ENCODE results near the gene RAB10. TPM values are rescaled to one million over a fixed set of nuclear protein-coding genes. Genes with fewer than 3 reads are reported as not detected.
A peak's percentile ranks its signal among the peaks of the same experiment; 100 is the strongest.

Gene RAB10
- total and polyA plus RNA-seq, 3 donors from 2014 or later = 74.8 to 112 (median 96.8) TPM

GRCh38 chr2:26172871-26173775 lies 139.2 kb downstream of the RAB10 start, which contains the start of gene GAREM2:
GAREM2 (plus strand) TSS chr2:26173088; CDS start chr2:26173221, 133 bp downstream.
- no peak for DNase-seq
- WGBS, 2 donors = 0 to 3% methylated on average over 13 to 59 of the region's 102 CpGs
- intact Hi-C loops (cut with DNase I; ENCODE audit: low total_unique reads) = no loop called here
- no peak for TF ChIP-seq POLR2A (IDR thresholded peaks at IDR 0.05)
- TF ChIP-seq, protein P1, sequence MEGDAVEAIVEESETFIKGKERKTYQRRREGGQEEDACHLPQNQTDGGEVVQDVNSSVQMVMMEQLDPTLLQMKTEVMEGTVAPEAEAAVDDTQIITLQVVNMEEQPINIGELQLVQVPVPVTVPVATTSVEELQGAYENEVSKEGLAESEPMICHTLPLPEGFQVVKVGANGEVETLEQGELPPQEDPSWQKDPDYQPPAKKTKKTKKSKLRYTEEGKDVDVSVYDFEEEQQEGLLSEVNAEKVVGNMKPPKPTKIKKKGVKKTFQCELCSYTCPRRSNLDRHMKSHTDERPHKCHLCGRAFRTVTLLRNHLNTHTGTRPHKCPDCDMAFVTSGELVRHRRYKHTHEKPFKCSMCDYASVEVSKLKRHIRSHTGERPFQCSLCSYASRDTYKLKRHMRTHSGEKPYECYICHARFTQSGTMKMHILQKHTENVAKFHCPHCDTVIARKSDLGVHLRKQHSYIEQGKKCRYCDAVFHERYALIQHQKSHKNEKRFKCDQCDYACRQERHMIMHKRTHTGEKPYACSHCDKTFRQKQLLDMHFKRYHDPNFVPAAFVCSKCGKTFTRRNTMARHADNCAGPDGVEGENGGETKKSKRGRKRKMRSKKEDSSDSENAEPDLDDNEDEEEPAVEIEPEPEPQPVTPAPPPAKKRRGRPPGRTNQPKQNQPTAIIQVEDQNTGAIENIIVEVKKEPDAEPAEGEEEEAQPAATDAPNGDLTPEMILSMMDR (IDR thresholded peaks at IDR 0.05) = no peak
- no peaks in the 10 kb centered on the region for H3K36me3 ChIP-seq (ENCODE audit: low read depth, missing control alignments)
- peaks cover 3% of the 10 kb centered on the region for H3K4me1 ChIP-seq
- H3K27ac ChIP-seq = no peak within 1 kb of the TSS
- H3K27me3 ChIP-seq = no peaks in the 10 kb centered on the region
- no peaks in the 10 kb centered on the region for H3K9me3 ChIP-seq
- peak within 1 kb of the TSS; percentile 37 to 52 for H3K4me3 ChIP-seq

DNA sequence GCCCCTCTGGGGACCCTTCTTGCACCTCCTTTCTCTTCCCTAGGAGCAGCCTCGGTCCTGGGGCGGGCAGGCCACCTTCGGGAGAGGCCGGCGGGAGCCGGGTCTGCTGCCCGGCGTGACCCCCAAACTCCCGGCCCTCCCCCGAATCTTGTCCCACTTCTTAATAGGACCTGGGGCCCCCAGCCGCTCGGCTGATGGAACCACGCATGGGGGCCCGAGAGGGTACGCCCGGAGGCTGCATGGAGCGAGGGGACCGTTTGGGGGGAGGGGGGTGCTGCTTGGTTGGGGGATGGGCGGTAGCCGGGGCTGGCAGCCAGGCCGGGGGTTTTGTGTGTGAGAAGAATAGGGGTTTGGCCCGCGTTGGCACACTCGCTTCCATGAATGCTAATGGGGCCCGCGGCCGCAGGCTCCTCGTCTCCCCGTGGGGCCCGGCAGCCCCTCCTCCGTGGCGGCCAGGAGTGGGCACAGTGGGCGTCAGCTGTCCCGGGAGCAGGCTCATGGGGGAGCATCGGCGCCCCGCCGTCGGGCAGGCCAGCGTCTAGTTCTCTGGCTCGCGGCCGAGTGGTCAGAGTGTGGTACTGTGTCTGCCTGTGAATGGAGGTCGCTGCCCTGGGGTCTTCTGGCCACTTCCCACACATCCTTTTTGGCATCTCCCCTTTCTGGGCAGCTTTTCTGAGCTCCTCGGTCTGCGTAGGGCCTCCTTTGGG lies 140.0 kb downstream of the RAB10 start:
- TF ChIP-seq POLR2A (IDR thresholded peaks at IDR 0.05) = no peak
- TF ChIP-seq, protein P1 (IDR thresholded peaks at IDR 0.05) = no peak
- peaks cover 4% of the 10 kb centered on the region for H3K4me1 ChIP-seq
- WGBS, 2 donors = 22 to 34% methylated on average over 17 to 45 of the region's 46 CpGs

DNA sequence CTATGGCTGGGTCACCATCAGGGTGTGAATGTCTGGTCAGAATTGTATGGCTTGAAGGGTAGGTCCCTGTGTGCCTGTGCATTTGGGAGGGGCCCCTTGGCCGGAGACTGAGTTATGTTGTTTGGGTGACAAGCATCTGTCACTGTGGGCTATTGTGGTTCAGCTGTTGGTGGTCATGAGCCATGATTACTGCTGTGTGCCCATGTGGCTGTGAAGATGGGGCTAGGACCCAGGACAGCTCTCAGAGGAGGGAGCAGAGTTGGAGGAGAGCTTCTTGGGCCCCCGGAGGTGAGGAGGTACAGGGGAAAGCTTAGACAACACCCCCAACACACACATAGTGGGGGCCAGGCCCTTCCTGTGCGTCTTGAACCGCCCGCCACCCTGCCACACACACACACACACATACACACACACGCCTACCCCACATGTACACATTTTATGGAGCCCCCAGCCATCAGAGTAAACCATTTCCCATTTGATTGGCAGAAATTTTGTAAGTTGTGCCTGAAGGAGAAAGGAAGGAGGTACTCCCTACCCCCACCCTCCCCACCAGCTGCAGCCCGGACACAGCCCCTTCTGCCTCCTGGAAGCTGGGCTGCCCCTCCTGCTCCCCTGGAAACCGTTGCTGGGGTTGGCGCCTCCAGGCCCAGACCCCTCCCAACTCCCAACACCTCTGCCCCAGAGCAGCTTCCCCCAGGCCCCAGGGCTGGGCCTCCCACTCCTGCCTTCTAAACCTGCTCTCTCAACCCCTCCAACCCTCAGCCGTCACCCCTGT lies 141.0 kb downstream of the RAB10 start:
- no peak for DNase-seq
- no peak for TF ChIP-seq POLR2A (IDR thresholded peaks at IDR 0.05)
- TF ChIP-seq, protein P1 (IDR thresholded peaks at IDR 0.05) = no peak
- H3K9me3 ChIP-seq = no peaks in the 10 kb centered on the region
- H3K27me3 ChIP-seq = no peaks in the 10 kb centered on the region
- no peak overlapping the region for H3K27ac ChIP-seq
- no peaks in the 10 kb centered on the region for H3K36me3 ChIP-seq (ENCODE audit: low read depth, missing control alignments)
- no peak overlapping the region for H3K4me3 ChIP-seq
- peaks cover 13% of the 10 kb centered on the region for H3K4me1 ChIP-seq
- intact Hi-C loops (cut with DNase I; ENCODE audit: low total_unique reads) = no loop called here
- WGBS, 2 donors = 78 to 84% methylated on average over 10 of the region's 10 CpGs

More for the DNA sequence above, 140.0 kb downstream of the RAB10 start:
- intact Hi-C loops (cut with DNase I; ENCODE audit: low total_unique reads) = no loop called here
- no peak overlapping the region for H3K27ac ChIP-seq
- no peaks in the 10 kb centered on the region for H3K27me3 ChIP-seq
- no peaks in the 10 kb centered on the region for H3K36me3 ChIP-seq (ENCODE audit: low read depth, missing control alignments)
- H3K4me3 ChIP-seq = peak overlapping the region; percentile 37 to 52
- no peak for DNase-seq
- no peaks in the 10 kb centered on the region for H3K9me3 ChIP-seq

- TF ChIP-seq, protein P1 (IDR thresholded peaks at IDR 0.05) = no peak
- no peak for TF ChIP-seq POLR2A (IDR thresholded peaks at IDR 0.05)
- no peak for DNase-seq
- no peaks in the 10 kb centered on the region for H3K9me3 ChIP-seq
- 73 to 75% methylated on average over 14 to 15 of the region's 15 CpGs for WGBS, 2 donors
- intact Hi-C loops (cut with DNase I; ENCODE audit: low total_unique reads) = no loop called here
- H3K27me3 ChIP-seq = no peaks in the 10 kb centered on the region
- no peak overlapping the region for H3K4me3 ChIP-seq
- H3K27ac ChIP-seq = no peak overlapping the region
- H3K4me1 ChIP-seq = peaks cover 13% of the 10 kb centered on the region
- no peaks in the 10 kb centered on the region for H3K36me3 ChIP-seq (ENCODE audit: low read depth, missing control alignments)
Measured at GRCh38 chr2:26175466-26176278, 141.8 kb downstream of the RAB10 start.
